GM12878 (cell line): Measurements from ENCODE around the gene RHOT1. TPM values are rescaled to one million over a fixed set of nuclear protein-coding genes. Genes with fewer than 3 reads are reported as not detected.

Experiments used
- ATAC-seq: fragments of 200-7000 bp; cut with Tn5 transposase; 3 replicates; pipeline ENCODE4 v1.9.1; 2020; ENCODE audit warnings: mild to moderate bottlenecking, moderate library complexity
- BruUV-seq: library from RNA; stranded (reverse); fragments of 400-500 nt; replicated peaks from 2 replicates; lab custom pipeline; 2021; lab: Mats Ljungman, UMichigan
- CTCF ChIA-PET: fragments of 300-600 bp; sonication (Branson Sonifier 250); formaldehyde crosslinking; extraction: SDS; loops from one replicate; lab custom pipeline; 2021; ENCODE audit warnings: inconsistent platforms; lab: Yijun Ruan, JAX
- POLR2A ChIA-PET: fragments of 350-600 bp; formaldehyde crosslinking; extraction: SDS; loops from one replicate; lab custom pipeline; 2021; ENCODE audit warnings: inconsistent platforms; lab: Charles Lee
- RAD21 ChIA-PET: fragments of 300-600 bp; sonication (Branson Sonifier 250); formaldehyde crosslinking; loops from one replicate; lab custom pipeline; 2023; ENCODE audit warnings: antibody characterized with exemption; ENCODE audit not compliant: unreplicated experiment; lab: Charles Lee
- SMC1A ChIA-PET: fragments of 300-600 bp; sonication (Branson Sonifier 250); formaldehyde crosslinking; loops from one replicate; lab custom pipeline; 2023; ENCODE audit not compliant: unreplicated experiment, uncharacterized antibody; lab: Charles Lee
- DNase-seq: peaks from one replicate; pipeline ENCODE4 v3.0.0-alpha.2; 2011; ENCODE audit warnings: low read depth, low spot score
- FAIRE-seq: peaks from 3 replicates; lab custom pipeline; 2011; peaks lifted over from hg19 to GRCh38; lab: Jason Lieb, UNC
- H2AFZ ChIP-seq: 2 replicates; pipeline ENCODE4 v1.6.0; 2011; ENCODE audit warnings: low read depth, low read length, control low read depth; ENCODE audit not compliant: control insufficient read depth
- H3K27ac ChIP-seq: 2 replicates; pipeline ENCODE4 v1.5.1; 2011; ENCODE audit warnings: control low read depth; ENCODE audit not compliant: control insufficient read depth, insufficient read depth
- H3K27me3 ChIP-seq, 2 experiments: replicated peaks in 1 of 2; 2 replicates each; pipeline versions ENCODE4 v1.6.0 to v1.6.1; 2011; ENCODE audit warnings: low read length in 1 of 2; ENCODE audit not compliant: control insufficient read depth in 2 of 2, insufficient read depth in 2 of 2
- H3K36me3 ChIP-seq, 2 experiments: 2 replicates each; pipeline ENCODE4 v1.5.1; 2011; ENCODE audit warnings: low read length in 1 of 2; ENCODE audit not compliant: control insufficient read depth in 2 of 2, insufficient read depth in 2 of 2
- H3K4me1 ChIP-seq: 2 replicates; pipeline ENCODE4 v1.6.1; 2011; ENCODE audit warnings: mild to moderate bottlenecking, low read length, moderate library complexity, mixed read lengths; ENCODE audit not compliant: control insufficient read depth, insufficient read depth
- H3K4me2 ChIP-seq: 2 replicates; pipeline ENCODE4 v1.6.0; 2011; ENCODE audit warnings: control low read depth; ENCODE audit not compliant: control insufficient read depth, insufficient read depth
- H3K4me3 ChIP-seq: fragments of 200-600 bp; sonication (generic); 2 replicates; pipeline ENCODE4 v1.5.1; 2016
- H3K79me2 ChIP-seq: 2 replicates; pipeline ENCODE4 v1.6.0; 2011; ENCODE audit warnings: low read length; ENCODE audit not compliant: control insufficient read depth, insufficient read depth
- H3K9ac ChIP-seq: 2 replicates; pipeline ENCODE4 v1.8.0; 2011; ENCODE audit warnings: low read length, control low read depth, mixed read lengths; ENCODE audit not compliant: control insufficient read depth, insufficient read depth
- H3K9me3 ChIP-seq: replicated peaks from 3 replicates; pipeline ENCODE4 v1.5.1; 2011; ENCODE audit warnings: mild to moderate bottlenecking, low read length; ENCODE audit not compliant: control insufficient read depth, insufficient read depth
- H4K20me1 ChIP-seq: 2 replicates; pipeline ENCODE4 v1.6.0; 2011; ENCODE audit not compliant: control insufficient read depth, insufficient read depth
- GABPA ChIP-seq: IDR thresholded peaks from 2 replicates; pipeline ENCODE4 v1.6.1; 2014; ENCODE audit warnings: antibody characterized with exemption, low read depth, mild to moderate bottlenecking, inconsistent platforms
- IKZF2 ChIP-seq, 2 experiments: fragments of 450-650 bp; IDR thresholded peaks; 2 replicates each; pipeline ENCODE4 v1.6.1; 2017; ENCODE audit warnings: mild to moderate bottlenecking in 2 of 2, moderate library complexity in 2 of 2
- NBN ChIP-seq: fragments of 450-650 bp; IDR thresholded peaks from 2 replicates; pipeline ENCODE4 v1.6.1; 2016
- POLR2AphosphoS5 ChIP-seq: IDR thresholded peaks from 2 replicates; pipeline ENCODE4 v1.6.1; 2011; ENCODE audit warnings: mild to moderate bottlenecking, low read length, inconsistent platforms
- RAD51 ChIP-seq: fragments of 450-650 bp; IDR thresholded peaks from 2 replicates; pipeline ENCODE4 v1.6.1; 2016; ENCODE audit warnings: moderate library complexity, mild to moderate bottlenecking, inconsistent platforms
- ZBTB33 ChIP-seq: fragments of 450-650 bp; IDR thresholded peaks from 2 replicates; pipeline ENCODE4 v1.6.1; 2017; ENCODE audit warnings: mild to moderate bottlenecking
- ZZZ3 ChIP-seq: IDR thresholded peaks from 2 replicates; pipeline ENCODE4 v1.6.1; 2011; ENCODE audit warnings: low read depth; ENCODE audit not compliant: control insufficient read depth, insufficient read length
- WGBS: methylation state at CpG from one replicate; pipeline ENCODE4 v1.1.6; 2016; ENCODE audit warnings: low lambda C conversion rate; ENCODE audit not compliant: insufficient replicate concordance, insufficient coverage; ENCODE audit errors: missing lambda C conversion rate; 5-methylcytosine and 5-hydroxymethylcytosine counted together
- in situ Hi-C: fragments of 300-500 bp; cut with MboI; formaldehyde crosslinking; loops from 9 replicates; pipeline ENCODE4 v1.14.3; 2018; ENCODE audit warnings: mixed read lengths
- intact Hi-C: fragments of 100-400 bp; cut with micrococcal nuclease; formaldehyde crosslinking; loops from one replicate; pipeline ENCODE4 v1.14.2; 2022; ENCODE audit not compliant: unreplicated experiment
- polyA plus RNA-seq, 11 experiments: library from polyadenylated mRNA; depleted of rRNA in 4 of 11; unstranded in 6 of 11; stranded (reverse) in 5 of 11; fragments of >200 nt; fragmentation: Nextera tagmentation in 4 of 11; fragmentation: Illumina TruSeq in 1 of 11; extraction: Ambion mirVana in 4 of 11; extraction: Trizol in 1 of 11; gene quantifications; 1 replicate in 1 of 11; 2 replicates in 10 of 11; pipeline versions ENCODE4 v1.2.1 to v1.2.3, GENCODE V29; 2011 to 2016; ENCODE audit warnings: inconsistent platforms in 2 of 11, missing spikeins in 2 of 11, low read depth in 1 of 11
- total RNA-seq, 4 experiments: library from RNA; depleted of rRNA in 3 of 4; stranded (reverse); fragments of >200 nt in 3 of 4; fragmentation: Illumina TruSeq in 1 of 4; extraction: Trizol in 1 of 4; gene quantifications; 2 replicates each; pipeline versions ENCODE4 v1.2.1 to v1.2.3, GENCODE V29; 2013 to 2021
- TF ChIP-seq, protein P1 (sequence below): IDR thresholded peaks from 2 replicates; pipeline ENCODE4 v1.6.1; 2012; ENCODE audit warnings: mild to moderate bottlenecking, low read depth, low read length
- TF ChIP-seq, protein P2 (sequence below): fragments of 450-650 bp; IDR thresholded peaks from 2 replicates; pipeline ENCODE4 v1.6.1; 2017; ENCODE audit warnings: mild to moderate bottlenecking, moderate library complexity

The RHOT1 gene
- total and polyA plus RNA-seq, 10 of the 15 experiments (the other 5 are each of a cell fraction or from before 2014, with no cell fraction given) = 13.3 to 68.2 (median 22.8) TPM

GRCh38 chr17:32187271-32187670 is 45.0 kb downstream of the RHOT1 start (continued):
- TF ChIP-seq, protein P1, sequence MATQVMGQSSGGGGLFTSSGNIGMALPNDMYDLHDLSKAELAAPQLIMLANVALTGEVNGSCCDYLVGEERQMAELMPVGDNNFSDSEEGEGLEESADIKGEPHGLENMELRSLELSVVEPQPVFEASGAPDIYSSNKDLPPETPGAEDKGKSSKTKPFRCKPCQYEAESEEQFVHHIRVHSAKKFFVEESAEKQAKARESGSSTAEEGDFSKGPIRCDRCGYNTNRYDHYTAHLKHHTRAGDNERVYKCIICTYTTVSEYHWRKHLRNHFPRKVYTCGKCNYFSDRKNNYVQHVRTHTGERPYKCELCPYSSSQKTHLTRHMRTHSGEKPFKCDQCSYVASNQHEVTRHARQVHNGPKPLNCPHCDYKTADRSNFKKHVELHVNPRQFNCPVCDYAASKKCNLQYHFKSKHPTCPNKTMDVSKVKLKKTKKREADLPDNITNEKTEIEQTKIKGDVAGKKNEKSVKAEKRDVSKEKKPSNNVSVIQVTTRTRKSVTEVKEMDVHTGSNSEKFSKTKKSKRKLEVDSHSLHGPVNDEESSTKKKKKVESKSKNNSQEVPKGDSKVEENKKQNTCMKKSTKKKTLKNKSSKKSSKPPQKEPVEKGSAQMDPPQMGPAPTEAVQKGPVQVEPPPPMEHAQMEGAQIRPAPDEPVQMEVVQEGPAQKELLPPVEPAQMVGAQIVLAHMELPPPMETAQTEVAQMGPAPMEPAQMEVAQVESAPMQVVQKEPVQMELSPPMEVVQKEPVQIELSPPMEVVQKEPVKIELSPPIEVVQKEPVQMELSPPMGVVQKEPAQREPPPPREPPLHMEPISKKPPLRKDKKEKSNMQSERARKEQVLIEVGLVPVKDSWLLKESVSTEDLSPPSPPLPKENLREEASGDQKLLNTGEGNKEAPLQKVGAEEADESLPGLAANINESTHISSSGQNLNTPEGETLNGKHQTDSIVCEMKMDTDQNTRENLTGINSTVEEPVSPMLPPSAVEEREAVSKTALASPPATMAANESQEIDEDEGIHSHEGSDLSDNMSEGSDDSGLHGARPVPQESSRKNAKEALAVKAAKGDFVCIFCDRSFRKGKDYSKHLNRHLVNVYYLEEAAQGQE = no peak

DNA sequence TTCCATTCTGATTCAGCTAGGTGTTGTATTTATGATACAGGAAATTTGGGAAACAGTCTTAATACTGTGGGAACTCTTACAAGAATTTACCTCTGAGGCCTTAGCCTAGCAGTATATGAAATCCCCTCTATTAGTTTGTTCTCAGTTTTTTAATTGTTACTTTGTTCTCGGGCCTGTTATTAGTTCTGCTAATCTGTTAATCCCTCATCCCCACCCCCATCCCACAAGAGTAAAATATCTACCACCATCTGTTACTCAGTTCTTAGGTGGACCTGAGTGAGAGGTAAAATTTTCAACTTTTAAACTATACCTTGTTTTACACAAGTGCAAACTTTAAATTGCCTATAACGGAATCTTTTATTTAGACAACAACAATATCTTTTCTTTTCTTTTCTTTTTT is 47.0 kb downstream of the RHOT1 start:
- Histone ChIP-seq H3K27ac (no peak overlapping the region), H3K4me1 (no peaks in the 10 kb centered on the region), H2AFZ (no peak overlapping the region), H4K20me1 (no peaks in the 10 kb centered on the region), H3K9ac (no peak overlapping the region), H3K27me3 (no peaks in the 10 kb centered on the region), H3K4me3 (no peak overlapping the region), H3K4me2 (no peak overlapping the region), H3K79me2 (no peaks in the 10 kb centered on the region), H3K36me3 (no peaks in the 10 kb centered on the region; a peak in 2 of 4 replicates), H3K9me3 (no peaks in the 10 kb centered on the region)
- ChIA-PET RAD21 (no interaction called here), CTCF (interaction anchor here (1.0 kb wide), 1 partner anchor 15 kb away, joined by 3 read pairs; no protein-coding TSS in a partner anchor), POLR2A (no interaction called here), SMC1A (no interaction called here)
- no peak for ATAC-seq
- intact Hi-C loops (no loop called here), in situ Hi-C loops (no loop called here)
- no TSS peak for BruUV-seq
- no peak for DNase-seq
- WGBS = 76% methylated on average over 2 of the region's 2 CpGs
- no peak for TF ChIP-seq ZBTB33
- TF ChIP-seq ZZZ3 = no peak
- no peak for TF ChIP-seq RAD51
- TF ChIP-seq POLR2AphosphoS5 = no peak
- TF ChIP-seq NBN = no peak
- no peak for TF ChIP-seq GABPA
- no peak for TF ChIP-seq IKZF2 (IDR thresholded peaks at IDR 0.05)
- TF ChIP-seq, protein P2, sequence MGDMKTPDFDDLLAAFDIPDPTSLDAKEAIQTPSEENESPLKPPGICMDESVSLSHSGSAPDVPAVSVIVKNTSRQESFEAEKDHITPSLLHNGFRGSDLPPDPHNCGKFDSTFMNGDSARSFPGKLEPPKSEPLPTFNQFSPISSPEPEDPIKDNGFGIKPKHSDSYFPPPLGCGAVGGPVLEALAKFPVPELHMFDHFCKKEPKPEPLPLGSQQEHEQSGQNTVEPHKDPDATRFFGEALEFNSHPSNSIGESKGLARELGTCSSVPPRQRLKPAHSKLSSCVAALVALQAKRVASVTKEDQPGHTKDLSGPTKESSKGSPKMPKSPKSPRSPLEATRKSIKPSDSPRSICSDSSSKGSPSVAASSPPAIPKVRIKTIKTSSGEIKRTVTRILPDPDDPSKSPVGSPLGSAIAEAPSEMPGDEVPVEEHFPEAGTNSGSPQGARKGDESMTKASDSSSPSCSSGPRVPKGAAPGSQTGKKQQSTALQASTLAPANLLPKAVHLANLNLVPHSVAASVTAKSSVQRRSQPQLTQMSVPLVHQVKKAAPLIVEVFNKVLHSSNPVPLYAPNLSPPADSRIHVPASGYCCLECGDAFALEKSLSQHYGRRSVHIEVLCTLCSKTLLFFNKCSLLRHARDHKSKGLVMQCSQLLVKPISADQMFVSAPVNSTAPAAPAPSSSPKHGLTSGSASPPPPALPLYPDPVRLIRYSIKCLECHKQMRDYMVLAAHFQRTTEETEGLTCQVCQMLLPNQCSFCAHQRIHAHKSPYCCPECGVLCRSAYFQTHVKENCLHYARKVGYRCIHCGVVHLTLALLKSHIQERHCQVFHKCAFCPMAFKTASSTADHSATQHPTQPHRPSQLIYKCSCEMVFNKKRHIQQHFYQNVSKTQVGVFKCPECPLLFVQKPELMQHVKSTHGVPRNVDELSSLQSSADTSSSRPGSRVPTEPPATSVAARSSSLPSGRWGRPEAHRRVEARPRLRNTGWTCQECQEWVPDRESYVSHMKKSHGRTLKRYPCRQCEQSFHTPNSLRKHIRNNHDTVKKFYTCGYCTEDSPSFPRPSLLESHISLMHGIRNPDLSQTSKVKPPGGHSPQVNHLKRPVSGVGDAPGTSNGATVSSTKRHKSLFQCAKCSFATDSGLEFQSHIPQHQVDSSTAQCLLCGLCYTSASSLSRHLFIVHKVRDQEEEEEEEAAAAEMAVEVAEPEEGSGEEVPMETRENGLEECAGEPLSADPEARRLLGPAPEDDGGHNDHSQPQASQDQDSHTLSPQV = no peak
- no peak for FAIRE-seq
